Ovary (tissue), 9 donors: Measurements from ENCODE around the gene MOGAT3. TPM values are rescaled to one million over a fixed set of nuclear protein-coding genes. Genes with fewer than 3 reads are reported as not detected.
"Not testable (repeated sequence)": the region's sequence is repeated elsewhere in the genome, so short reads cannot be mapped to it uniquely, and the experiment has no call there.

Experiments
- DNase-seq, 5 donors: peaks; one replicate each; pipeline ENCODE4 v3.0.0-alpha.2; 2019 to 2020
- H3K27ac ChIP-seq, 2 donors: fragments of 200-600 bp; one replicate each; pipeline versions ENCODE4 v1.5.1 to v1.8.0; 2019 to 2022
- H3K27me3 ChIP-seq: fragments of 200-600 bp; one replicate; pipeline ENCODE4 v1.8.0; 2022
- H3K36me3 ChIP-seq: fragments of 200-600 bp; sonication (generic); one replicate; pipeline ENCODE4 v1.5.1; 2019
- H3K4me1 ChIP-seq: one replicate; pipeline ENCODE4 v1.8.1; 2013; ENCODE audit warnings: mild to moderate bottlenecking, moderate library complexity; ENCODE audit not compliant: insufficient read depth
- H3K4me3 ChIP-seq: fragments of 200-600 bp; sonication (generic); one replicate; pipeline ENCODE4 v1.5.1; 2017
- H3K9me3 ChIP-seq, 2 donors: fragments of 200-600 bp in 1 of 2; sonication (generic) in 1 of 2; one replicate each; pipeline versions ENCODE4 v1.5.1 to v1.8.1; 2013 to 2019; ENCODE audit warnings: mild to moderate bottlenecking in 1 of 2, moderate library complexity in 1 of 2
- EP300 ChIP-seq: sonication (generic); formaldehyde crosslinking; IDR thresholded peaks from one replicate; pipeline ENCODE4 v1.6.1; 2017; ENCODE audit warnings: antibody characterized with exemption
- POLR2A ChIP-seq: fragments of 450-650 bp; IDR thresholded peaks from one replicate; pipeline ENCODE4 v1.6.1; 2017; ENCODE audit warnings: antibody characterized with exemption, mild to moderate bottlenecking, moderate library complexity
- WGBS, 3 donors: extraction: QIAGEN DNeasy Blood & Tissue Kit in 1 of 3; methylation state at CpG; one replicate each; pipeline versions ENCODE4 v1.1.5 to v1.1.7; 2013 to 2017; 5-methylcytosine and 5-hydroxymethylcytosine counted together
- intact Hi-C, 4 donors: fragments of 100-400 bp; cut with DNase I; formaldehyde crosslinking; loops; one replicate each; pipeline versions ENCODE4 v1.11.0 to v1.15.1; 2022 to 2023
- polyA plus RNA-seq, 2 donors: library from polyadenylated mRNA; stranded (reverse); fragments of 200-250 nt in 1 of 2; fragments of 350-450 nt in 1 of 2; fragmentation: Illumina TruSeq in 1 of 2; extraction: RNeasy Lipid Tissue Mini Kit (QIAGEN cat#74804) in 1 of 2; gene quantifications; one replicate each; pipeline ENCODE4 v1.2.3, GENCODE V29; 2013 to 2014
- total RNA-seq, 7 donors: library from RNA; depleted of rRNA in 2 of 7; stranded (reverse); fragments of >200 nt in 2 of 7; fragmentation: NEBNext Ultra II Directional in 3 of 7; extraction: Animal tissue kit (Norgen Biotek cat#: 25700) in 3 of 7; gene quantifications; one replicate each; pipeline versions ENCODE4 v1.1.0 to v1.2.4, GENCODE V29; 2016 to 2023
- TF ChIP-seq, protein P1 (sequence below), 3 donors: fragments of 450-650 bp in 2 of 3; fragments of 200-600 bp in 1 of 3; IDR thresholded peaks; one replicate each; pipeline versions ENCODE4 v1.5.1 to v1.8.0; 2016 to 2022; ENCODE audit warnings: antibody characterized with exemption in 3 of 3, mild to moderate bottlenecking in 1 of 3
- donor health status: DM: no; HTN: no; CAD: no; lungs with moderate emphysema.
- donor health status: DM: no; HTN: no; CAD: no.
- donor health status: Bipolar disorder and iron deficiency.
- donor health status: DM: yes; HTN: yes; CAD: no.
- donor health status: DM: no; HTN: no; CAD: no.
- donor health status: DM: yes; HTN: yes; CAD: no.

MOGAT3 gene
- total and polyA plus RNA-seq, 9 donors: 0.24 TPM; not detected in 8

GRCh38 chr7:101202603-101202918 is 1.7 kb upstream of the MOGAT3 start:
- H3K27me3 ChIP-seq: peaks cover 4% of the 10 kb centered on the region
- intact Hi-C loops: no loop called here
- H3K36me3 ChIP-seq: no peaks in the 10 kb centered on the region
- H3K4me1 ChIP-seq: no peaks in the 10 kb centered on the region
- DNase-seq: no peak
- H3K27ac ChIP-seq: no peak overlapping the region
- no peaks in the 10 kb centered on the region for H3K9me3 ChIP-seq
- 78 to 82% (median 79%) methylated on average over 5 of the region's 5 CpGs for WGBS, 3 donors
- H3K4me3 ChIP-seq: no peak overlapping the region
- TF ChIP-seq, protein P1, sequence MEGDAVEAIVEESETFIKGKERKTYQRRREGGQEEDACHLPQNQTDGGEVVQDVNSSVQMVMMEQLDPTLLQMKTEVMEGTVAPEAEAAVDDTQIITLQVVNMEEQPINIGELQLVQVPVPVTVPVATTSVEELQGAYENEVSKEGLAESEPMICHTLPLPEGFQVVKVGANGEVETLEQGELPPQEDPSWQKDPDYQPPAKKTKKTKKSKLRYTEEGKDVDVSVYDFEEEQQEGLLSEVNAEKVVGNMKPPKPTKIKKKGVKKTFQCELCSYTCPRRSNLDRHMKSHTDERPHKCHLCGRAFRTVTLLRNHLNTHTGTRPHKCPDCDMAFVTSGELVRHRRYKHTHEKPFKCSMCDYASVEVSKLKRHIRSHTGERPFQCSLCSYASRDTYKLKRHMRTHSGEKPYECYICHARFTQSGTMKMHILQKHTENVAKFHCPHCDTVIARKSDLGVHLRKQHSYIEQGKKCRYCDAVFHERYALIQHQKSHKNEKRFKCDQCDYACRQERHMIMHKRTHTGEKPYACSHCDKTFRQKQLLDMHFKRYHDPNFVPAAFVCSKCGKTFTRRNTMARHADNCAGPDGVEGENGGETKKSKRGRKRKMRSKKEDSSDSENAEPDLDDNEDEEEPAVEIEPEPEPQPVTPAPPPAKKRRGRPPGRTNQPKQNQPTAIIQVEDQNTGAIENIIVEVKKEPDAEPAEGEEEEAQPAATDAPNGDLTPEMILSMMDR (IDR thresholded peaks at IDR 0.05): no peak

GRCh38 chr7:101201695-101202602 is 1.1 kb upstream of the MOGAT3 start:
- peaks cover 4% of the 10 kb centered on the region for H3K27me3 ChIP-seq
- H3K9me3 ChIP-seq: no peaks in the 10 kb centered on the region
- TF ChIP-seq EP300 (no peak), POLR2A (no peak)
- TF ChIP-seq, protein P1 (IDR thresholded peaks at IDR 0.05): no peak
- H3K27ac ChIP-seq: no peak overlapping the region
- no peaks in the 10 kb centered on the region for H3K36me3 ChIP-seq
- 6% methylated on average over 63 to 75 of the region's 75 CpGs for WGBS, 3 donors
- no peak for DNase-seq
- no peaks in the 10 kb centered on the region for H3K4me1 ChIP-seq
- no peak overlapping the region for H3K4me3 ChIP-seq
- intact Hi-C loops: no loop called here

DNA sequence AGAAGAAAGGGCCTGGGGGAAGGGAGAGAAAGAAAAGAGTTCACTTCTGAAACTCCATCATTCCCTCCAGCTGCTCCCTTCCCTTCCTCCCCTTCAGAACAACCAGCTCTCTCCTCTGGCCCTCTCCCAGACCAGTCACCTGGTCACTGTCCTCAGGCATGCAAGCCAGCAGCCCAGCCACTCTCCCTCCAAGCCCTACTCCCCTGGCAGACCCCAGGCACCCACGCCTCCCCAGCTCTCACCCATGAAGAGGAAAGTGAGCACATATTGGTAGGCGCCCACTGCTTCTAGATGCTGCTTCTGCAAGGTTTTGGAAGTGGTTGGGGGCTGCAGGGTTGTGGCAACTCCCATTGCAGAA is 353 bp downstream of the MOGAT3 start:
- H3K36me3 ChIP-seq: no peaks in the 10 kb centered on the region
- 55 to 92% (median 88%) methylated on average over 2 of the region's 2 CpGs for WGBS, 3 donors
- H3K4me1 ChIP-seq: no peaks in the 10 kb centered on the region
- intact Hi-C loops: no loop called here
- no peak overlapping the region for H3K4me3 ChIP-seq
- DNase-seq: no peak
- H3K27ac ChIP-seq: no peak overlapping the region
- H3K27me3 ChIP-seq: peaks cover 4% of the 10 kb centered on the region
- TF ChIP-seq, protein P1 (IDR thresholded peaks at IDR 0.05): no peak
- TF ChIP-seq POLR2A (no peak), EP300 (no peak)
- no peaks in the 10 kb centered on the region for H3K9me3 ChIP-seq

GRCh38 chr7:101199522-101199921 is 1.3 kb downstream of the MOGAT3 start:
- 87 to 93% (median 92%) methylated on average over 10 of the region's 10 CpGs for WGBS, 3 donors
- intact Hi-C loops, H3K9me3 ChIP-seq, DNase-seq, H3K27ac ChIP-seq, H3K27me3 ChIP-seq, H3K36me3 ChIP-seq, H3K4me3 ChIP-seq, H3K4me1 ChIP-seq: not testable (repeated sequence)

DNA sequence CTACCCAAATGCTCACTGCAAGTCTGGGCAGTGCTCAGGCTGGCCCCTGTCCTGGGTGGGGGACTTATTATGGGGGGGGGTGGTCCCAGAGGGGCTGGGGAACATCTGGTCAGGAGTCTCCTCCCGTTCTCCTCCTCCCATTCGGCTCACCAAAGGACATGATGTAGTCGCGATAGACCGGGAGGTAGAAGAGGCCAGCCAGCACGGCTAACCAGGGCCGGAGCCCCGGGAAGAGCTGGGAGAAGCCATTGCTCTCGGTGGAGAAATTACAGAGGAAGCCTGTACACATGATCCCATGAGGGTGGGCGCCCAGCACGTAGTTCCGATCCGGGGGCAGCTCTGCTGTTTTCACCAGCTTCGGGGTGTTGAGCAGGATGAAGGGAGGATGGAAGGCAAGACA is 2.4 kb downstream of the MOGAT3 start:
- no peak for DNase-seq
- Histone ChIP-seq H3K9me3 (no peaks in the 10 kb centered on the region), H3K4me1 (no peaks in the 10 kb centered on the region), H3K27me3 (peaks cover 4% of the 10 kb centered on the region), H3K36me3 (no peaks in the 10 kb centered on the region), H3K4me3 (no peak overlapping the region), H3K27ac (no peak overlapping the region)
- 56 to 71% (median 57%) methylated on average over 14 of the region's 14 CpGs for WGBS, 3 donors
- intact Hi-C loops: no loop called here
- TF ChIP-seq, protein P1 (IDR thresholded peaks at IDR 0.05): no peak
- TF ChIP-seq EP300 (no peak), POLR2A (no peak)
